ENCODE data around the gene TBC1D16. TPM values are rescaled to one million over a fixed set of nuclear protein-coding genes. Genes with fewer than 3 reads are reported as not detected.

The TBC1D16 gene
- total and polyA plus RNA-seq, 4 donors: 7.3 to 48.5 (median 16.5) TPM

DNA sequence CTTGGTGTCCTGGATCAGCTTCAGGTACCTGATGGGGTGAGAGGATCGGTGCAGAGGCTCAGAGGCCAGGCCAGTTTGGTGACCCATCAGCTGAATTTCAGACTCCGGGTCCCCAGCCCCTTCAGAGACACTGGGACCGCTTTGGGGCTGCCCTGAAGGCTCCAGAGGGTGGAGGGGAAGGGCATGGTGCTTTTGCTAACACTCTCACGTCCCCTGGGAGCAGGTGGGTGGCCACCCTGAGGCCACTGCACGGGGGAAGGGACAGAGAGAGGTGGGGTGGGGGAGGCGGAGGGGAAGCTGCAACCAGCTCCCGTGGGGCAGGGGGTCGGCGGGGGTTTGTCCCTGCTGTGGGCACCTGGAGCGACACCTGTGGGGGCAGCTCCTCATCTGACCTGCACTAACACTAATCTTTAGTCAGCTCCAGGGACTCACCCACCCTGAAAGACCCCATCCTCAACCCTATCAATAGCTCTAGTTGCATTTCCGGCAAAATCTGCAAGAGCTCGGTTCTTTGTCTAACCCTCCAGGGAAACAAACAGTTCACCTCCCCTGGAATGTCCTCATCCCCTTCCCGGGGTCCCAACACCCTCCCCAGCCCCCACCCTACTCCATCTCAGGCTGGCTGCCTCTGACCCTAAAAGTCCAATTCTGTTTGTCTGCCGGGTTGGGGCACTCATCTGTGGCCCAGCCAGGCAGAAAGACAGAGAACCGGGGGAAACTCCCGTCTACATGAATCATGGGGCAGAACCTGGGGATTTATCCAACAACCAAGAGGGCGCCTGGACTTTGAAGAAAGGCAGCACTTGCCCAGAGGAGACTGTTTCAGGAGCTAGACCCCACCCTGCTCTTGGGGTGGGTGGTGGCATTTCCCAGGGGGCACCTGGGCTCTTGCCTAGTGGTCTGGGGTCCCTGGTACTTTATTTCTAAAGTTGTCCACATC is 104.5 kb downstream of the TBC1D16 start:
- Histone ChIP-seq H3K27me3 (ENCODE audit: control insufficient read depth in 3 of 3, insufficient read depth in 3 of 3, low read length in 2 of 3) (peaks cover 0 to 30% (median 24%) of the 10 kb centered on the region in 3 donors), H3K4me3 (no peak overlapping the region), H3K9me3 (ENCODE audit: control insufficient read depth in 4 of 4, insufficient read depth in 3 of 4, low read length in 3 of 4) (peaks cover 0 to 2% (median 0%) of the 10 kb centered on the region in 4 donors), H3K4me1 (ENCODE audit: control insufficient read depth in 5 of 5, insufficient read depth in 5 of 5, low read length in 5 of 5) (peaks cover 0 to 7% (median 0%) of the 10 kb centered on the region in 5 donors), H3K27ac (ENCODE audit: low read depth in 1 of 2, low read length in 1 of 2) (no peak overlapping the region), H3K9ac (ENCODE audit: insufficient read depth in 1 of 2, low read length in 2 of 2) (no peak overlapping the region), H3K36me3 (ENCODE audit: control insufficient read depth in 4 of 4, insufficient read depth in 4 of 4, low read length in 4 of 4) (no peaks in the 10 kb centered on the region)
- ATAC-seq (ENCODE audit: insufficient read depth, low FRiP score): no peak
- TF ChIP-seq, protein P1, sequence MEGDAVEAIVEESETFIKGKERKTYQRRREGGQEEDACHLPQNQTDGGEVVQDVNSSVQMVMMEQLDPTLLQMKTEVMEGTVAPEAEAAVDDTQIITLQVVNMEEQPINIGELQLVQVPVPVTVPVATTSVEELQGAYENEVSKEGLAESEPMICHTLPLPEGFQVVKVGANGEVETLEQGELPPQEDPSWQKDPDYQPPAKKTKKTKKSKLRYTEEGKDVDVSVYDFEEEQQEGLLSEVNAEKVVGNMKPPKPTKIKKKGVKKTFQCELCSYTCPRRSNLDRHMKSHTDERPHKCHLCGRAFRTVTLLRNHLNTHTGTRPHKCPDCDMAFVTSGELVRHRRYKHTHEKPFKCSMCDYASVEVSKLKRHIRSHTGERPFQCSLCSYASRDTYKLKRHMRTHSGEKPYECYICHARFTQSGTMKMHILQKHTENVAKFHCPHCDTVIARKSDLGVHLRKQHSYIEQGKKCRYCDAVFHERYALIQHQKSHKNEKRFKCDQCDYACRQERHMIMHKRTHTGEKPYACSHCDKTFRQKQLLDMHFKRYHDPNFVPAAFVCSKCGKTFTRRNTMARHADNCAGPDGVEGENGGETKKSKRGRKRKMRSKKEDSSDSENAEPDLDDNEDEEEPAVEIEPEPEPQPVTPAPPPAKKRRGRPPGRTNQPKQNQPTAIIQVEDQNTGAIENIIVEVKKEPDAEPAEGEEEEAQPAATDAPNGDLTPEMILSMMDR (IDR thresholded peaks at IDR 0.05; ENCODE audit: control extremely low read depth, extremely low read depth): no peak
- 21 to 38% methylated on average over 17 of the region's 17 CpGs for WGBS, 2 donors
- DNase-seq: no peak

DNA sequence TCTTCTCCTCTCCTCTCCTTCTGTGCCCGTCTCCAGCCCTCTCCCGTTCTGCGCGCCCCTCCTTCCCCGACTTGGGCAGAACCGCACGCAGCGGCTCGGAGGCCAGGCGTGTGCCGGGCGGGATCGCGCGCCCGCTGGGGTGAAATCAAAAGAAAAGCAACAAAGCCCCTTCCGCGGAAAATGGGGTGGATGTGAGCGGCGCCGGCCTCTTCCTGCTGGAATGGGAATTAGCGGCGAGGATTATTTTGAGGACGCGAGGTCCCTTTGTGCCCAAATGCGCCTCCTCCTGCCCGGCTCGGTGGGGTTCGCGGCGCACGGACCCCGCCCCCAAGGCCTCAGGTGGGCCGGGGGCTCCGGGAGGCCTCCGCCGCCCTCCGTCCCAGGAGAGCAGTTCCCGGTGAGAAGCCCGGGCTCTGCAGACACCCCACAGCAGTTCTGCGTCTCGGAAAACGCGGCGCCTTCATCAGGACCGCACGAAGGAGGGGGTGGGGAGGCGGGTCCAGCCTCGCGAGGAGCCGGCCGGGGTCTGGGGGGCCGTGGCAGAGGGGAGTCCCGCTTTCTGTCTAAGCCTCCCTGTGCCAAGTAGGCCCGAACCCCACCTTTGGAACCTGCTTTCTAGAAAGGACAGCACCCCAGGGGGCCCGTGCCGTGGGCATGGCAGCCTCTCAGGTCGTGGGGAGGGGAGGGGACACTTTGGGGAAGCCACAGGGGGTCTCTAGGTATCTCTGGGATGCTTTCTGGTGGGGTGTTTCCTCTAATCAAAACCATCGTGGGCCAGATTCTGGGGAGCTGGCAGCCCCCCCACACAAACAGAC is 105.4 kb downstream of the TBC1D16 start:
- ATAC-seq (ENCODE audit: insufficient read depth, low FRiP score) (no peak), DNase-seq (peak in 1 of 3 donors; percentile 48)
- TF ChIP-seq, protein P1 (IDR thresholded peaks at IDR 0.05; ENCODE audit: control extremely low read depth, extremely low read depth): no peak
- H3K9ac ChIP-seq (ENCODE audit: insufficient read depth in 1 of 2, low read length in 2 of 2): no peak overlapping the region
- H3K9me3 ChIP-seq (ENCODE audit: control insufficient read depth in 4 of 4, insufficient read depth in 3 of 4, low read length in 3 of 4): peaks cover 0 to 2% (median 0%) of the 10 kb centered on the region in 4 donors
- H3K4me1 ChIP-seq (ENCODE audit: control insufficient read depth in 5 of 5, insufficient read depth in 5 of 5, low read length in 5 of 5): peaks cover 0 to 11% (median 1%) of the 10 kb centered on the region in 5 donors
- WGBS, 2 donors: 2% methylated on average over 54 to 57 of the region's 59 CpGs
- H3K27me3 ChIP-seq (ENCODE audit: control insufficient read depth in 3 of 3, insufficient read depth in 3 of 3, low read length in 2 of 3): peaks cover 0 to 30% (median 24%) of the 10 kb centered on the region in 3 donors
- no peaks in the 10 kb centered on the region for H3K36me3 ChIP-seq (ENCODE audit: control insufficient read depth in 4 of 4, insufficient read depth in 4 of 4, low read length in 4 of 4)
- H3K4me3 ChIP-seq: no peak overlapping the region
- H3K27ac ChIP-seq (ENCODE audit: low read depth in 1 of 2, low read length in 1 of 2): no peak overlapping the region

DNA sequence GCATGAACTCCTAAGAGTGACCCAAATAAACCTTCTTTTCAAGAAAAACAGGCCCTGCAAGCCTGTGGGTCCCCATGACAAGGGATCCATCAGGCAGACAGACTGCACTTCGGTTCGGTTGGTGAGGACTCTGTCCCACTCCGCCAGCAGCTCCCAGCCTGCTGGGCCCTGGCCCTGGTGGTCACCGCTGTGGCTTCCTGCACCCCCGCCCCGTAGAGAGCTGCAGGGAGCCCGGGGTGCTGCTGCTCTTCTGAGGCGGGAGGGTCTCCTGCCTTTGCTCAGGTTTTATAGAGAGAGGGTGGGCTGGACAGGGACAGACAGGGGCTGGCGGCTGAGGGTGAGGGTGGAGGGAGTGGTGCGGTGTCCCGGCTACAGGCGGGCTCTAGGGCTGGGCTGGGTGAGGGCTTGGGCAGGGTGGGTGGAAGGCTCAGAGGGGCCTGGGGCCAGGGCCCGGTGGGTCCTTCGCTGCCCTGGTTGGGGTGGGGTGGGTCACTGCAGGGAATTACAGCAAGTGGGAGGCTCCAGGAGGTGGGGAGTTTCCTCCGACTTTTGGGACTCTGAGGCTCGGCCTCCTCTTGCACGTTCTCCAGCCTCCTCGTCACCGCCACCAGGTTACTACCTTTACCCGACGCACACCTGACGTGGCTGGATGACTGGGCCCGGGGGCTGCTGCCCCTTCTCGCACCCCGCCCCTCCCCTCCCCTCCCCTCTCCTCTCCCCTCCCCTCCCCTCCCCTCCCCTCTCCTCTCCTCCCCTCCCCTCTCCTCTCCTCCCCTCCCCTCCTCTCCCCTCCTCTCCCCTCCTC is 106.2 kb downstream of the TBC1D16 start:
- Histone ChIP-seq H3K27ac (ENCODE audit: low read depth in 1 of 2, low read length in 1 of 2) (no peak overlapping the region), H3K4me3 (no peak overlapping the region), H3K9ac (ENCODE audit: insufficient read depth in 1 of 2, low read length in 2 of 2) (no peak overlapping the region), H3K9me3 (ENCODE audit: control insufficient read depth in 4 of 4, insufficient read depth in 3 of 4, low read length in 3 of 4) (peaks cover 0 to 2% (median 0%) of the 10 kb centered on the region in 4 donors), H3K4me1 (ENCODE audit: control insufficient read depth in 5 of 5, insufficient read depth in 5 of 5, low read length in 5 of 5) (peaks cover 0 to 14% (median 6%) of the 10 kb centered on the region in 5 donors), H3K27me3 (ENCODE audit: control insufficient read depth in 3 of 3, insufficient read depth in 3 of 3, low read length in 2 of 3) (peaks cover 0 to 30% (median 24%) of the 10 kb centered on the region in 3 donors), H3K36me3 (ENCODE audit: control insufficient read depth in 4 of 4, insufficient read depth in 4 of 4, low read length in 4 of 4) (no peaks in the 10 kb centered on the region)
- 69 to 80% methylated on average over 21 to 25 of the region's 25 CpGs for WGBS, 2 donors
- TF ChIP-seq, protein P1 (IDR thresholded peaks at IDR 0.05; ENCODE audit: control extremely low read depth, extremely low read depth): no peak
- ATAC-seq (ENCODE audit: insufficient read depth, low FRiP score) (no peak), DNase-seq (no peak)

All from lung (tissue), 12 donors.